HL-60 (cell line): ENCODE data around the gene FGF3.

Experiments used
- CTCF ChIP-seq: IDR thresholded peaks from one replicate; pipeline ENCODE4 v1.5.1; 2011; ENCODE audit warnings: low read length, control low read depth, inconsistent platforms; ENCODE audit not compliant: insufficient read depth
- GABPA ChIP-seq: IDR thresholded peaks from 2 replicates; pipeline ENCODE4 v1.6.1; 2012; ENCODE audit warnings: low read depth
- POLR2AphosphoS5 ChIP-seq: IDR thresholded peaks from 2 replicates; pipeline ENCODE4 v1.6.1; 2012; ENCODE audit warnings: low read depth
- REST ChIP-seq: IDR thresholded peaks from 2 replicates; pipeline ENCODE4 v1.6.1; 2012; ENCODE audit warnings: low read depth; ENCODE audit not compliant: insufficient replicate concordance

GRCh38 chr11:69839516-69839915, 20.3 kb upstream of the FGF3 start:
- TF ChIP-seq CTCF (no peak), REST (no peak), POLR2AphosphoS5 (no peak), GABPA (no peak)
